ENCODE measurements around the gene SMAD6.
A peak's percentile ranks its signal among the peaks of the same experiment; 100 is the strongest.

The SMAD6 gene

GRCh38 chr15:66760968-66761725 is 59.1 kb downstream of the SMAD6 start:
- DNase-seq, result no peak

DNA sequence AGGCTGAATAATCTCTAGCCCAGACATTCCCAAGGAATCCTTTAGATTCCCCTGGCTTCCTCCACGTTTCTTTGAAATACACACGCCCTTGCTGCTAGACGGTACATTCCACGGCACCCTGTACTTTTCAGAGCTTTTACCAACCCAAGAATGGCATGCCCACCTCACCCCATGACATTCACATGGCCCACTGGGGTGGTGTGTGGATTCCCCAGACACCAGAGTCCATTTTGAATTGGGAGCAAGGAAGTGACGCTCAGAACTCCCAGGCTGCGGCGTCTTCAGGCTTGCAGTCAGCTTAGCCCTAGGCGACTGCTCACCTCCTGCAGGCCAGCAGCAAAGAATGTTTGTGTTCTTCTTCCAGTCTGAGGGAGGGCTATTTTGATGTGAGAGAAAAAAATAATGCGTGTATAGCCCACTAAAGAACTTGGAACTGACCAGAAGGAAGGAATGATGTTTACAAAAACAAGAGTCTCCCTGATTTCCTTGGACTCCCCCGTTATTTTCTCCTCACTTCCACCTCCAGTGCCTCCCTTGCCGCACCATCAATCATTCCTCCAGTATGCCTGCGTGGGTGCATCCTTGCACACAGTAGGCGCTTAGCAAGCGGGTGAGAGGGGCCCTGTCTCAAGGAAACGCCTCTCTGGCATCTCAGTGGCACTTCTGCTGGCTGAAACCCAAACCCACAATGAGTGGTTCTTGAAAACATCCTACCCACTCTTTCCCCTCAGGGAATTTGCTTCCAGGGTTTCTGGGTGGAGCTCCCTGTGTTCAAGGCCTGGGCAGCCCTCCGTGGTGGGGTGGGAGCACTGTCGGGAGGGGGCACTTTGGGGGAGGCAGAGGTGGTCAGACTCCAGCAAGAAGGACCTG is 59.9 kb downstream of the SMAD6 start:
- DNase-seq, result no peak

DNA sequence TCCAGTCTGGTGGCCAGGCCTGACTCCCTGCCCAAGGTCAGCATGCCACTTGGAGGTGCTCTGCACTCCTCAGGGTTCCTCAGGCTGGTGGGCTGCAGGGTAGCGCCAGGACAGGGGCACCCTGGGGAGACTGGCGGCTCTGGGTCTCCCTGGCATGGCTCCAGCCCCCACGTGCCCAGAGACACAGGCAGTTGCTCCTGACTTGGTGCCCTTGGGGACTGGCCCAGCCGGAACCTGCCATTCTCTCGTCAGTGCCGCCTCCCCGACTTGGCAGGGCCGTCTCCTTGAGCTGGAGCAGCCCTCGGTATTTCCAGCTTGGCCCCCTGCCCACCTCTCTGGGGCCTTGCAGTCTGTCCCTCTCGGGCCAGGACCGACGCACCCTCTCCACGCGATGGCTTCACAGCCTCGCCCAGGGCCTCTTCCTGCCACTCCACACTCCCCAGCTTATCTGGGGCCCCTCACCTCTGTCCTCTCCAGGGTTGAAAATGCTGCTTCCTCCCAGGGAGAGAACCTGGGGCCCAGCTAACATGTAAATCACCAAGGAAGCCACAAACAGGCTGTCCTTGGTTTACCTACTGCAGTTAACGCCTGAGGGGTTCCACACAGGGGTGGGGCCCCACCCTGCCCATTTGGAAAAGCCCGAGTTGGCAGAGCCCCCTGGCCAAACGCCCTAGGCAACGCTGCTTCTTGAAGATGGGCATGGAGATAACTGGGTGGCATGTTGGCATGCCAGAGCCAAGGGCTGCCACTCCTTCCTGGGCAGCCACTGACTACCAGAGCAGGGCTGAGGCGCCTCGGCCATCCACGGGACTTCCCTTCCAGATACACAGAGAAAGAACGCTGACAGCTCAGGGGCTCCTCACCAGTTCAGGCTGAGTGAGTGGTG is 61.4 kb downstream of the SMAD6 start:
- DNase-seq, result peak; percentile 11

- DNase-seq, result no peak
Measured at GRCh38 chr15:66764072-66764786, 62.2 kb downstream of the SMAD6 start.

- DNase-seq, result no peak
Measured at GRCh38 chr15:66765478-66766281, 63.6 kb downstream of the SMAD6 start.

GRCh38 chr15:66766282-66767230 is 64.5 kb downstream of the SMAD6 start:
- no peak for DNase-seq

DNA sequence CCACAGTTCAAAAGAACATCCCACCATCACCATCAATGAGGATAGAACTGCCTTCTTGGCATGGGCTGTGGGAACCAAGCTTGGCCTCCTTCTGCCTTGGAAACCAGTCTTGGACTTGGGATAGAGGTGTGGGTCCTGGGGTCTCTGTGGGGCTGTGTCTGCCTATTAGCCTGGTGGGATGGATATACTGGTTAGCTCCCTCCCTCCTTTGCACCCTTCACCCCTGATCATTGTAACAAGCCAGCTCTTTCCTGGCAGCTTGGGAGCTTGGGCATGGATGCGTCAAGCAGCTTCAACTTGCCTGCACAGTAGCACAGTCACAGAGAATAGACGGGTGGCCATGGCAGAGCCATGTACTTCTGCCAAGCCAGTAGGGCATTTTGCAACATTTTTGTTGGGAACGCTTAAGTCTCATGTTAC is 65.2 kb downstream of the SMAD6 start:
- no peak for DNase-seq

DNA sequence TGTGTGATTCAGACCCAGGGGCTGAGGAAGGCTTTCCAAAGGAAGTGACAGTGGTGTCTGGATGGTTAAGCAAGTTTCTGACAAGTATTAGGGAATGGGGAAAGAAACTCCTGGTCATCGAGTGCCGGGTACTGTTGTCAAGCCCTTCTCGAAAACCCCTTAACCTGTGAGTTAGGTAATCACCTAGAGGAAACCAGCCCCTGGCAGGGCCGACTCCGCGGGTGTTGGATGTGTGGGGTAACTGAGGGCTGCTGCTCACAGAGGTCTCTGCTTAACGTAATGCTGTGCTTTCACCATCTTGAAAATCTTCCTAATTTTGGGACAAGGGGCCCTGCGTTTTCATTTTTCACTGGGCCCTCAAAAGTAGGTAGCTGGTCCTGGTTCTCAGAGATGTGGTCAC is 67.0 kb downstream of the SMAD6 start:
- DNase-seq, result no peak

DNA sequence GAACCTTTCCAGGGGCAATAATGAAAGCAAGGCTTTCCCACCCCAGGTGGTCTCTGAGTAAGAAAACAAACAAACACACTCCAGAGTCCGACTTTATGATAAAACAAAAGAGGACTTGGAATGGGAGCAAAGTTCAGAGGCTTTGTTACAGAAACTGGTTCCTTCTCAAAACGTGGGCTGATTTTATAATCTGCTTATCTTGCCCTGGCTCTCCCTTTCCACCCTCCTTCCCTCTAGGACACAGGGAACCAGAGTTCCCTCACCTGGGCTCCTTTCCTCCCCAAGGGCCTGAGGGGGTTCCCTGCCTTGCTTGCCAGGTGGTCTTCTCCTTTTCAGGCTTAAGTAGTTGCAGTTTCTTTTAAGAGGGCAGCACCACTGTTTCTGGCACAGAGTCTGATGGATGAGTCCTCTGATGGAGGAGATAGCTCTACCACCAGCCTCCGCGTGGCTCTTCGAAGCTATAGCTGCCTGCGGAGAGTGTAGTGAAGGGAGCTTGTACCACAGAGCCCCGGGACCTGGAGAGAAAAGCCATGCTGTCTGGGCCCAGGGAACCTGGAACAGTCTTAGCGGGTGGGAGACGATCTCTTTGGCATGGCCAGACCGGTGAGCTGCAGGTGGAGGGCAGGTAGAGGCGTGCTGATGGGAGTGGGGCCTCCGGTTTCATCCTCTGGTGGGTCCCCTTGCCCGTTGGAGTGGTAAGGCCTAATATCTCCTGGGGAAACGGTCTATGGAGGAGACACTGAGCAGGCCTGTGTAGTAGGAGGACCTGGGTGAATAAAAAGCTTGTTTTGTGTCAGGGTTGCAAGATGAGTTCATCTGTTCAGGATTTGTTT is 68.7 kb downstream of the SMAD6 start:
- no peak for DNase-seq

DNA sequence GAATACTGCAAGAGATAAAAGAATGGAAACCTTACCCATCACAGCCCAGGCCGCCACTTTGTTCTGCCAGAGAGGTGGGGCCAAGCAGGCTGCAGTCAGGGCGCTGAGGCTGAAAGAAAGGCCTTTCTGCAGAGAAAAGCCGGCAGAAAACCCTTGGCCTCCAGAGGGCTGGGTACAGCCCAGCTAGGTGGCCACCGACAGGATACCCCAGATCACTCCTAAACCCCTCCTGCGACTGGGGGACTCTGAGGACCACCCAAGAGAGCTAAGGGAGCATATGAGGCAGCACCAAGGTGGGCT is 69.3 kb downstream of the SMAD6 start:
- no peak for DNase-seq

GRCh38 chr15:66772604-66773128 is 70.6 kb downstream of the SMAD6 start:
- no peak for DNase-seq

- no peak for DNase-seq
Measured at GRCh38 chr15:66773129-66773873, 71.3 kb downstream of the SMAD6 start.

- DNase-seq, result peak; percentile 45
Measured at GRCh38 chr15:66774001-66774814, 72.2 kb downstream of the SMAD6 start.

DNA sequence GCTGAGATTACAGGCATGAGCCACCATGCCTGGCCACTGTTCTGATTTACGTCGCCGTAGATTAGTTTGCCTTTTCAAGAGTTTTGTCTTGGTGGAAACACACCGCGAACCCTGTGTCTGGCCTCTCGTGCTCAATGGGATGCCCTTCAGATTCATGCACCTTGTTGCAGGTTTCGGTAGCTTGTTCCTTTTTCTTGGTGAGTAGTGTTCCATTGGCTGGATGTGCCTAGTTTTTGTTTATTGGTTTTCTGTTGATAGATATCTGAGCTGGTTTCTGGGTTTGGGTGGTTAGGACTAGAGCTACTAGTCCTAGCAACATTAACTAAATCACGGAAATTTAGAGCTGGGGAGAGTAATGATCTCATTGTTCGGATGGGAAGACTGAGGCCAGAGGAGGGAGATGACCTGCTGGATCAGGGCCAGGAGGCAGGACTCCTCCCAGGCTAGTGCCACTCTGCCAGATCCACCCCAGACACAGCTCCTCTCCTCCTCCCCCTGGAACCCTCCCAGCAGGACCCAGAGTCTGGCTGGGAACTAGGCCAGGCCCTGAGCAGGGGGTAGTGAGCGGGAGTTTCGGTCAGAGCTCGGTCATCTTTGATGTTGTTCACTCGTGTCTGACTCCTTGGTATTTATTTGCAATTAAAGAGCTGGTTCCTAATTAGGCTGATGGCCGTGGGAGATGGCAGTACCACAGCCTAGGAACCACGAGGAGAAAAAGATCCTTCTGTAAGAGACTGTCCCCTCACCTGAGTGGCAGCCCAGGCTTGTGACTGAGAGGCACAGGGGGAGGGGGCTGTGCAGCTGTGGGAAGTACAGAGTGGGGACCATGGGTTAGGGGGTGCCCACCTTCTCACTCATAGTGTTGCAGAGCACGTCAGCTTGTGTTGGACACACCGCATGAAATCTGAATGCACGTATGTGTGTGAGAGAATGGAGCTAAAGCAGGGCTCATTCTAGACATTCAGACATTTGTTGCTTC is 73.4 kb downstream of the SMAD6 start:
- DNase-seq, result no peak

- no peak for DNase-seq
Measured at GRCh38 chr15:66777054-66777453, 75.0 kb downstream of the SMAD6 start.

DNA sequence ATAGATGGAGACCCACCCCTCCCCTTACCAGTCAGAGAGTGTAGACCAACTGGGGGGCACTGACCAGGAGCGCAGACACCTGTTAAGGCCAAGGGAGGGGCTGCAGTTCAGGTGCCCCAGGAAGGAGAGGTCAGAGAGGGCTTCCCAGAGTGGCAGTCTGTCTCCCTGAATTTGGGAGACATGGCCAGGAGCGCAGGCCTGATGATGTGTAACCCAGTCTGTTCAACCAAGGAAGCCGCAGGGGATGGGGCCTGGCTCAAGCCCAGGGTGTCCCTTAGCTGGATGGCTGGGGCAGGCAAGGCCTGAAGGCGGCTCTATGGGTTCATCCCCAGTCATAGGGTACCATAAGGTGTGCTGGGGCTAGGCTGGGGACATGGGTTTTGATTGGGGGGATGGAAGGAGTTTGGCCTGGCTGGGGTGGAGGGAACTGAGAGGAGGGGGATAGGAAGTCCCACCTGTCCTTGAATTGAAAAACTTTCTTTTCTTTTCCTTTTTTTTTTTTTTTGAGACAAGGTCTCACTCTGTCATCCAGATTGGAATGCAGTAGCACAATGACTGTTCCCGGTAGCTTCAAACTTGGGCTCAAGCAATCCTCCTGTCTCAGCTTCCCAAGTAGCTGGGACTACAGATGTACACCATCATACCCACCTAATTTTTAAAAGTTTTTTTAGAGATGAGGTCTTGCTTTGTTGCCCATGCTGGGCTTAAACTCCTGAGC is 75.7 kb downstream of the SMAD6 start:
- no peak for DNase-seq
